Measurements from ENCODE around the gene LSP1. TPM values are rescaled to one million over a fixed set of nuclear protein-coding genes. Genes with fewer than 3 reads are reported as not detected.

The LSP1 gene
- total and polyA plus RNA-seq, 12 donors: 4.0 to 1,341 (median 278) TPM

- H3K27me3 ChIP-seq: no peaks in the 10 kb centered on the region
- peak overlapping the region in 1 of 5 donors; percentile 62 for H3K27ac ChIP-seq
- no peak for TF ChIP-seq POLR2A (IDR thresholded peaks at IDR 0.05)
- no peak for TF ChIP-seq CTCF (IDR thresholded peaks at IDR 0.05)
- WGBS, 4 donors: 77 to 93% (median 82%) methylated on average over 4 to 6 of the region's 6 CpGs
- no peaks in the 10 kb centered on the region for H3K4me1 ChIP-seq (replicated peaks in 1 of 2)
- H3K9me3 ChIP-seq (replicated peaks in 1 of 3): no peaks in the 10 kb centered on the region
- peaks cover 0 to 50% of the 10 kb centered on the region in 2 donors for H3K36me3 ChIP-seq (replicated peaks in 1 of 2)
- DNase-seq: no peak
- no peak overlapping the region for H3K4me3 ChIP-seq
- intact Hi-C loops (cut with DNase I): no loop called here
Measured at GRCh38 chr11:1888811-1889210, 35.9 kb downstream of the LSP1 start.

- no peaks in the 10 kb centered on the region for H3K27me3 ChIP-seq
- no peak overlapping the region for H3K4me3 ChIP-seq
- peak overlapping the region in 2 of 5 donors; percentile 26 to 62 for H3K27ac ChIP-seq
- WGBS, 4 donors: 36 to 58% (median 55%) methylated on average over 4 to 34 of the region's 34 CpGs
- no peaks in the 10 kb centered on the region for H3K9me3 ChIP-seq (replicated peaks in 1 of 3)
- peak; percentile 34 to 54 (median 38) for DNase-seq
- TF ChIP-seq POLR2A (IDR thresholded peaks at IDR 0.05) (no peak), CTCF (IDR thresholded peaks at IDR 0.05) (no peak)
- no peaks in the 10 kb centered on the region for H3K4me1 ChIP-seq (replicated peaks in 1 of 2)
- intact Hi-C loops (cut with DNase I): no loop called here
- H3K36me3 ChIP-seq (replicated peaks in 1 of 2): peaks cover 0 to 45% of the 10 kb centered on the region in 2 donors
Measured at GRCh38 chr11:1889224-1889930, 36.5 kb downstream of the LSP1 start.

GRCh38 chr11:1889941-1890855, 37.3 kb downstream of the LSP1 start:
- Histone ChIP-seq H3K4me3 (no peak overlapping the region), H3K27me3 (no peaks in the 10 kb centered on the region), H3K9me3 (replicated peaks in 1 of 3) (no peaks in the 10 kb centered on the region), H3K36me3 (replicated peaks in 1 of 2) (peaks cover 0 to 37% of the 10 kb centered on the region in 2 donors), H3K27ac (peak overlapping the region in 3 of 5 donors; percentile 25 to 62 (median 34)), H3K4me1 (replicated peaks in 1 of 2) (no peaks in the 10 kb centered on the region)
- peak in 3 of 7 donors; percentile 30 to 50 (median 33) for DNase-seq
- intact Hi-C loops (cut with DNase I): loop anchor here in 1 of 2 donors (10.0 kb wide), 1 partner anchor 55 kb away; the partner anchor contains the start of gene MRPL23
- no peak for TF ChIP-seq POLR2A (IDR thresholded peaks at IDR 0.05)
- TF ChIP-seq CTCF (IDR thresholded peaks at IDR 0.05): no peak
- 68 to 76% (median 73%) methylated on average over 17 to 33 of the region's 33 CpGs for WGBS, 4 donors

Measured in adrenal gland (tissue), 12 donors.